ENCODE data around the gene ZNF540. TPM values are rescaled to one million over a fixed set of nuclear protein-coding genes. Genes with fewer than 3 reads are reported as not detected.

Gene ZNF540
- 1 to 10 TPM; 2.3 TPM for total RNA-seq

GRCh38 chr19:37594304-37594981 is at the start of gene ZNF540, which contains the start of gene ZNF571:
Gene ZNF540 (plus strand): TSS chr19:37594876. CDS start chr19:37598448, 3,572 bp downstream.
Gene ZNF571 (minus strand): TSS chr19:37594792. CDS start chr19:37586676, 8,116 bp downstream.
- Mint-ChIP-seq H3K27me3 (ENCODE audit: low read depth) (no peaks in the 10 kb centered on the region), H3K4me1 (ENCODE audit: low read depth) (peaks cover 38% of the 10 kb centered on the region), H3K27ac (peak within 1 kb of the TSS; percentile 96), H3K9me3 (peaks cover 11 to 13% of the 10 kb centered on the region in 2 donors), H3K36me3 (ENCODE audit: insufficient read depth in 2 of 2) (peaks cover 21 to 36% of the 10 kb centered on the region in 2 donors), H3K4me3 (peak within 1 kb of the TSS; percentile 90 to 96)
- ATAC-seq (replicated peaks in 1 of 2) (peak; percentile 96 to 98), DNase-seq (peak; percentile 92 to 94)

DNA sequence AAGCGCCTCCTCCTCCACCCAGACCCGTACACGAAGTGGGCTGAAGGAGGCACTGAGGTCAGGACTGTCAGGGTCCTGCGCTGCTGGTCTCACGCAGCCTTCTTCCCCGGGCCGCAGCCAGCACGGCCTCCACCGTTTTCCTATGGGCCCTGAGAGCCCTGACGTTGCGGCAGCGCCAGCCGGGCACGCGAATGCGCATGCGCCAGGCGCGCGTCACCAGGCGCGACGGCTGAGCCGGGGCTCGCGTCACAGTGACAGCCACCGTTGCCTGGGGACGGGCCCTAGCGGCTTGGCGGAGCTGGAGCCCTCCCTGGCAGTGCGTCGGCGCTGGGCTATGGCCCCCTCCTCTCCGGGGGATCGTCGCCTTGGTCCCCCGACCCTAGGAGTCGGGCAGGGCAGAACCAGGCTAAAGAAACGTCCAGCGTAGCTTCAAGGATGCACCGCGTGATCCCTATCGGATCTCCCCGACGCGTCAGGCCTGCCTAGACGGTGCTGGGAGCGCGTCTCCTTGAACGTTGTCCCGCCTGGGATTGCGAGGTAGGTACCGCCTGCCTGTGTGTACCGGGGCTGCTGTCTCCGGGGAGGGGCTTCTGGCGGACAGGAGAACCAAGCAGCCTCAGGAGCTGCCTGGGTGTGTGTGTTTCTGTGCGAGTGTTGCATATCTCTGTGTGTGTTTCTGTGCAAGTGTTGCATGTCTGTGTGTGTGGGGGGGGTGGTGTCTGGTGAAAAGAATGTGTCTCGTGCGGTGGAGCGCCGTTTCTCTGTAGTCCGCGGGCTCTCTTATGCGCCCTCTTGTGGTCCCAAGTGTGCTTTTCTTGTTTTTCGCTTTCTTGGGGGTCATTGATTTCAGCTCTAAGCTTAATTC is 43.3 kb upstream of the ZNF540 start:
- Mint-ChIP-seq H3K9me3 (peaks cover 14 to 25% of the 10 kb centered on the region in 2 donors), H3K27ac (peak overlapping the region; percentile 76), H3K4me1 (ENCODE audit: low read depth) (peaks cover 5% of the 10 kb centered on the region), H3K27me3 (ENCODE audit: low read depth) (no peaks in the 10 kb centered on the region), H3K36me3 (ENCODE audit: insufficient read depth in 2 of 2) (peaks cover 25 to 44% of the 10 kb centered on the region in 2 donors), H3K4me3 (peak overlapping the region; percentile 84 to 85)
- ATAC-seq (replicated peaks in 1 of 2) (peak; percentile 85 to 88), DNase-seq (peak; percentile 70 to 76)

GRCh38 chr19:37563518-37563917 is 31.2 kb upstream of the ZNF540 start:
- Mint-ChIP-seq H3K27ac (no peak overlapping the region), H3K27me3 (ENCODE audit: low read depth) (no peaks in the 10 kb centered on the region), H3K9me3 (peaks cover 23 to 33% of the 10 kb centered on the region in 2 donors), H3K4me3 (no peak overlapping the region), H3K36me3 (ENCODE audit: insufficient read depth in 2 of 2) (peaks cover 34 to 58% of the 10 kb centered on the region in 2 donors), H3K4me1 (ENCODE audit: low read depth) (no peaks in the 10 kb centered on the region)
- DNase-seq (no peak), ATAC-seq (replicated peaks in 1 of 2) (no peak)

DNA sequence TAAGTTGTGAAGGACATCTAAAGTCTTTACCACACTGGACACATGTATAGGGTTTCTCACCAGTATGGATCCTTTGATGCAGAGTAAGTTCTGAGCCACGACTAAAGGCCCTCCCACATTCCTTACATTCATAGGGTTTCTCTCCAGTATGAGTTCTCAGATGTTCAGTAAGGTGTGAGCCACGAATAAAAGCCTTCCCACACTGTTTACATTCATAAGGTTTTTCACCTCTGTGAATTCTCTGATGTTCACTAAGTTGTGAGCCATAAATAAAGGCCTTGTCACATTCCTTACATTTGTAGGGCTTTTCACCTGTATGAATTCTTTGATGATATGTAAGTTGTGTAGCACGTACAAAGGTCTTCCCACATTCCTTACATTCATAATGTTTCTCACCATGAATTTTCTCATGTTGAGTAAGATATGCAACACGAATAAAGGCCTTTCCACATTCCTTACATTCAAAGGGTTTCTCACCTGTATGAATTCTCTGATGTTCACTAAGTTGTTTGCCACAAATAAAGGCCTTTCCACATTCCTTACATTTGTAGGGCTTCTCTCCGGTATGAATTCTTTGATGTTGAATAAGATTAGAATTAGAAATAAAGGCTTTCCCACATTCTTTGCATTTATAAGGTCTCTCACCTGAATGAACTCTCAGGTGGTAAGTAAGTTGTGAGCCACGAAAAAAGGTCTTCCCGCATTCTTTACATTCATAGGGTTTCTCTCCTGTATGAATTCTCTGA is 29.9 kb upstream of the ZNF540 start:
- Mint-ChIP-seq H3K27ac (no peak overlapping the region), H3K36me3 (ENCODE audit: insufficient read depth in 2 of 2) (peaks cover 39 to 57% of the 10 kb centered on the region in 2 donors), H3K27me3 (ENCODE audit: low read depth) (no peaks in the 10 kb centered on the region), H3K9me3 (peaks cover 26 to 33% of the 10 kb centered on the region in 2 donors), H3K4me1 (ENCODE audit: low read depth) (no peaks in the 10 kb centered on the region), H3K4me3 (no peak overlapping the region)
- no peak for DNase-seq
- no peak for ATAC-seq (replicated peaks in 1 of 2)

GRCh38 chr19:37565370-37565669 is 29.4 kb upstream of the ZNF540 start:
- H3K27me3 Mint-ChIP-seq (ENCODE audit: low read depth), result no peaks in the 10 kb centered on the region
- ATAC-seq (replicated peaks in 1 of 2) (no peak), DNase-seq (no peak)
- H3K36me3 Mint-ChIP-seq (ENCODE audit: insufficient read depth in 2 of 2), result peaks cover 42 to 62% of the 10 kb centered on the region in 2 donors
- H3K27ac Mint-ChIP-seq, result no peak overlapping the region
- no peak overlapping the region for H3K4me3 Mint-ChIP-seq
- peaks cover 29 to 36% of the 10 kb centered on the region in 2 donors for H3K9me3 Mint-ChIP-seq
- H3K4me1 Mint-ChIP-seq (ENCODE audit: low read depth), result no peaks in the 10 kb centered on the region

DNA sequence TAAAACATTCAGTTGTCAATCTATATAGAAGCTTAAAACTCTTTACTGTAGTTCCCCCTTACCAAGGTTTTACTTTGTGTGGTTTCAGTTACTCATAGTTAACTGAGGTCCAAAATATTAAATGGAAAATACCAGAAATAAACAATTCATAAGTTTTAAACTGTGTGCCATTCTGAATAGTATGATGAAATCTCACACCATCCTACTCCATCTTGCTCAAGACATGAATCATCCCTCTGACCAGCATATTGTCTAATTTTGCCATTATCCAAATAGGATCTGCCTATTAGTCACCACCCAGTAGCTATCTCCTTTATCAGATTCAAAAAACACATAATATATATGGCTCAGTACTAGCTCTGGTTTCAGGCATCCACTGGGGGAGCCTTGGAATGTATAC is 22.5 kb upstream of the ZNF540 start:
- Mint-ChIP-seq H3K9me3 (peaks cover 24 to 31% of the 10 kb centered on the region in 2 donors), H3K4me1 (ENCODE audit: low read depth) (no peaks in the 10 kb centered on the region), H3K4me3 (no peak overlapping the region), H3K36me3 (ENCODE audit: insufficient read depth in 2 of 2) (peaks cover 33 to 34% of the 10 kb centered on the region in 2 donors), H3K27me3 (ENCODE audit: low read depth) (no peaks in the 10 kb centered on the region), H3K27ac (no peak overlapping the region)
- DNase-seq (no peak), ATAC-seq (replicated peaks in 1 of 2) (no peak)

GRCh38 chr19:37583340-37583739 is 11.3 kb upstream of the ZNF540 start:
- peaks cover 15 to 32% of the 10 kb centered on the region in 2 donors for H3K9me3 Mint-ChIP-seq
- DNase-seq (no peak), ATAC-seq (replicated peaks in 1 of 2) (no peak)
- H3K36me3 Mint-ChIP-seq (ENCODE audit: insufficient read depth in 2 of 2), result peaks cover 46 to 54% of the 10 kb centered on the region in 2 donors
- no peak overlapping the region for H3K27ac Mint-ChIP-seq
- no peaks in the 10 kb centered on the region for H3K4me1 Mint-ChIP-seq (ENCODE audit: low read depth)
- no peak overlapping the region for H3K4me3 Mint-ChIP-seq
- H3K27me3 Mint-ChIP-seq (ENCODE audit: low read depth), result no peaks in the 10 kb centered on the region

DNA sequence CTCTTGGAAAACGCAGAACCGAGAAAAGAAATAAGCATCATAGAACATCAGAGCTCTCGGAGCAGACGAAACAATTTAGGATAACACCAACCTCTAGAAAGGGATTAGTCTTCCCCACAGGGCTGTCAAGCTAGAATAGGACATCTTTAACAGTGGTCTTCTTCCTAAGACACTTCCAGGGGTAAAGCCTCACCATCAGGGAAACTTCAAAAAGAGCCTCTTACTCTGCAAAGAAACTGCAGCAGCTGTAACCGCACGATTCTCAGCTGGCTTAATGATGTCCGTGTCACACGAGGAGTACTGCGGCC is 726 bp upstream of the ZNF540 start:
- ATAC-seq (replicated peaks in 1 of 2), result no peak
- no peaks in the 10 kb centered on the region for H3K27me3 Mint-ChIP-seq (ENCODE audit: low read depth)
- H3K9me3 Mint-ChIP-seq, result peaks cover 12 to 15% of the 10 kb centered on the region in 2 donors
- H3K4me1 Mint-ChIP-seq (ENCODE audit: low read depth), result peaks cover 38% of the 10 kb centered on the region
- DNase-seq, result no peak
- peak overlapping the region; percentile 90 to 96 for H3K4me3 Mint-ChIP-seq
- peaks cover 24 to 39% of the 10 kb centered on the region in 2 donors for H3K36me3 Mint-ChIP-seq (ENCODE audit: insufficient read depth in 2 of 2)
- peak overlapping the region; percentile 96 for H3K27ac Mint-ChIP-seq

GRCh38 chr19:37594982-37595382 is 306 bp downstream of the ZNF540 start:
- Mint-ChIP-seq H3K4me1 (ENCODE audit: low read depth) (peaks cover 38% of the 10 kb centered on the region), H3K27ac (peak overlapping the region; percentile 96), H3K36me3 (ENCODE audit: insufficient read depth in 2 of 2) (peaks cover 21 to 33% of the 10 kb centered on the region in 2 donors), H3K9me3 (peaks cover 12 to 13% of the 10 kb centered on the region in 2 donors), H3K4me3 (peak overlapping the region; percentile 90 to 96), H3K27me3 (ENCODE audit: low read depth) (no peaks in the 10 kb centered on the region)
- ATAC-seq (replicated peaks in 1 of 2) (peak; percentile 52 to 57), DNase-seq (peak; percentile 65 to 67)

GRCh38 chr19:37635076-37636056 is 40.7 kb downstream of the ZNF540 start:
- H3K36me3 Mint-ChIP-seq (ENCODE audit: insufficient read depth in 2 of 2), result peaks cover 36 to 65% of the 10 kb centered on the region in 2 donors
- H3K27me3 Mint-ChIP-seq (ENCODE audit: low read depth), result no peaks in the 10 kb centered on the region
- H3K9me3 Mint-ChIP-seq, result peaks cover 24 to 35% of the 10 kb centered on the region in 2 donors
- H3K4me3 Mint-ChIP-seq, result no peak overlapping the region
- H3K27ac Mint-ChIP-seq, result no peak overlapping the region
- ATAC-seq (replicated peaks in 1 of 2) (no peak), DNase-seq (no peak)
- no peaks in the 10 kb centered on the region for H3K4me1 Mint-ChIP-seq (ENCODE audit: low read depth)

- Mint-ChIP-seq H3K4me3 (peak overlapping the region; percentile 98 to 99), H3K27ac (peak overlapping the region; percentile 96), H3K27me3 (ENCODE audit: low read depth) (no peaks in the 10 kb centered on the region), H3K4me1 (ENCODE audit: low read depth) (peaks cover 41% of the 10 kb centered on the region), H3K9me3 (peaks cover 2 to 7% of the 10 kb centered on the region in 2 donors), H3K36me3 (ENCODE audit: insufficient read depth in 2 of 2) (peaks cover 17 to 40% of the 10 kb centered on the region in 2 donors)
- no peak for DNase-seq
- ATAC-seq (replicated peaks in 1 of 2), result no peak
These were observed 59.4 kb downstream of the ZNF540 start for GRCh38 chr19:37654118-37654517.

Data from activated T-cell treated with anti-CD3 and anti-CD28 coated beads, Interleukin-2, amount 50 U/mL, for 72 hours (primary cell).